ENCODE measurements around the gene TLE4.
"Not testable (repeated sequence)": the region's sequence is repeated elsewhere in the genome, so short reads cannot be mapped to it uniquely, and the experiment has no call there.

TLE4 gene

DNA sequence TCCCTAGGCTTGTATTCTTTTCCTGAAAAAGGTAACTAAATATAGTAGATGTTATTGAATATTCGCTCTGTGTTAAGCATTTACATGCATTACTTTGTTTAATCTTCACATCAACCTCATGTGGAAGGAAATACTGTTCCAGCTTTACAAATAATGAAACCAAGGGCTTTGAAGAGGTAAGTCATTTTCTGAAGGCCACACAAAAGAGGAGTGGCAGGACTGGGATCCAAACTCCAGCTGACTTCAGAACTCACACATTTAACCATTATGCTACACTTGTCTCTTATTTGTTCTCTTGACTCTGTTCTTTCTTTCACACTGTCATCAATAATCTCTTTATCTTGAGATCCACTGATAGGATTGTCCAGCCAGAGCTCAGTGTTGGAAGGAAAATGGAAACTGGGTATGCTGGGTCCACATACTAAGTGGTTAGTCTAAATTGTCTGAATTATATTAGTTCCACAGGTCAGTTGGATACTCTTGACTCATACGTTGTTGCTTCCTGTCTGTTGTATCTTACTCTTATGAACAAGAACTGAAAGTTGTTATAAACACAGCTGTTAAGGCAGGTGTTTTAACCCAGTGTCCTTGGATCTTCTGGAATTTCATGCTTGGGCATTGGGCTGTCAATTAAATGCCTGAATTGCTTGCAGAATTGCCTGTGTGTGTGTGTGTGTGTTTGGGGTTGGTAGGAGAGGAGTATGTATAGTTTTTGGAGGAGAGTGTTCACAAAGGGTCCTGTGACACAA, 65.6 kb downstream of the TLE4 start:
- no peak for DNase-seq (ENCODE audit: low read depth)

DNA sequence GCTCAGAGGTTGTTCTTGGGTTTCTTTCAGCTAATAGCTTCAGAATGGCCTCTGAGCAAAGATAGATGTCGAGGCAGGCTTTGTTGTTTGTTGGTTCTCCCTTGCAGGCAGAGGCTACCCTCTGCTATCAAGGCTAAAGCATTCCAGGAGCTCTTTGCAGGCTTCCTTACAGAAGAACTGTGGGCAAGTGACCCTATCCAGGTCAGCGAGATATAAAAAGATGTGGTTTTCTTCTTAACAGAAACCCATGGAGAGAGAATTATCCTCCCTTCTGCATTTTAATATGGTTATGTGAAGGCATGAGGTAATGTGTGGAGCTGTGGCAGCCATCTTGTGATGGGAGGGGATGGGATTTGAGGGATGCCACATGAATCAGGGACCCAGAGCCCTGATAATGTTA, 67.0 kb downstream of the TLE4 start:
- DNase-seq (ENCODE audit: low read depth): no peak

DNA sequence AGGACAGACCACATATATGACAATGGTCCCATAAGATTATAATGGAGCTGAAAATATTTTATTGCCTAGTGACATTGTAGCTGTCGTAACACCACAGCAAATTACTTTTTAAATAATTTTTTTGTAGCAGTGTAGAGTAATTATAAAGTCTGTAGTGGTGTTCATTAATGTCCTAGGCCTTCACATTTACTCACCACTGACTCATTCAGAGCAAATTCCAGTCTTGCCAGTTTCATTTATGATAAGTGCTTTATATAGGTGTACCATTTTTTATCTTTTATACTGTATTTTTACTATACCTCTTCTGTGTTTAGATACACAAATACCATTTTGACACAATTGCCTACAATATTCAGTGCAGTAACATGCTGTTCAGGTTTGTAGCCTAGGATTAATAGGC, 67.6 kb downstream of the TLE4 start:
- DNase-seq (ENCODE audit: low read depth): no peak

DNA sequence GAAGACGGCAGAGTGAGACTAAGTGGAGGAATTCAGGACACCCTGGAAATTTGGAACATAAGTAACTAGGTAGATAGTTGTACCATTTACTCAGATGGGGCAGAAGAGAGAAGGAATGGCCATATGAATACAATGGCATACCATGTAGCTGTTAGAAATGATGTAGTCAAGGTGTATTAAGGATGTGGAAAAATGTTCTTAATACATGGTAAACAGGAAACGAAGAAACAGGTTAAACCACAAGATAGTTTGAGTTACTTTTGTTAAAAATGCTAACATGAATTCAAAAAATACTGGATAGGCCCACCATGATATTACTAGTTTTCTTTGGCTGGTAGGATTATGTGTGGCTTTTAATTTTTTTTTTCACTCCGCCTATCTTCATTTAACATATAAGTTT, 68.3 kb downstream of the TLE4 start:
- DNase-seq (ENCODE audit: low read depth): not testable (repeated sequence)

DNA sequence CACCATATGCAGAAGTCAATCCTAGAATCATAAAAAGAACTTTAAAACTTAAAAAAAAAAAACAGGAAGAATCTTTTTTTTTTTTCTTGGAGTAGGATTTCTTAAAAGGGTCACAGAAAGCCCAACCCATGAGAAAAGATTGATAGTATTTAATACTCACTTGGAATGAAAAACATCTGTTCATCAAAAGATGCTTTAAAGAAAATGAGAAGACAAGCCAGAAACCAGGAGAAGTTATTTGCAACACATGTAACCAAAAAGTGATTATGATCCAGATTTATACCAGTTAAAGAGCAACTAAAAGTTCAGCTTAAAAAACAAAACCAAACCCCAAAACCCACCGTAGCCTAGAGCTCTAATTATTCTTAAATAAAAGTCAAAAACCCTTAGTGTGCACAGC, 69.3 kb downstream of the TLE4 start:
- DNase-seq (ENCODE audit: low read depth): no peak

DNA sequence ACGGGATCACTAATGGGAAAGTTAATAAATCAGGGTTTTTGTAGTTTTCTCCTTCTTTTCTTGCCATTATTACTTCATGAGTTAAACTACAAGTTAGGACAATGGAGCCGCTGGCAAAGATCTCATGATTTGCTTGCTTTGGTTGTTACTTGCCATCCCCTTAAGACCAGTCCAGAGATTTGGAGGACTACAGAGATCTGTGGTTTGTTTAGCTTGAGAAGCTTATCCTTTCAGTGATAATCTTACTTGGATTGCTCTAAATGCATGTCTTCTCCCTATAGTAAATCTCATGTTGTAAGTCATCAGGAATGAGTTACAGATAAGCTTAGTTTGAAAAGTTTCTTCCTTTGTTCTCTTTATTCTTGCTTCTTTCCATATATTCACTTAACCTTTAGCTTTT, 70.9 kb downstream of the TLE4 start:
- no peak for DNase-seq (ENCODE audit: low read depth)

DNA sequence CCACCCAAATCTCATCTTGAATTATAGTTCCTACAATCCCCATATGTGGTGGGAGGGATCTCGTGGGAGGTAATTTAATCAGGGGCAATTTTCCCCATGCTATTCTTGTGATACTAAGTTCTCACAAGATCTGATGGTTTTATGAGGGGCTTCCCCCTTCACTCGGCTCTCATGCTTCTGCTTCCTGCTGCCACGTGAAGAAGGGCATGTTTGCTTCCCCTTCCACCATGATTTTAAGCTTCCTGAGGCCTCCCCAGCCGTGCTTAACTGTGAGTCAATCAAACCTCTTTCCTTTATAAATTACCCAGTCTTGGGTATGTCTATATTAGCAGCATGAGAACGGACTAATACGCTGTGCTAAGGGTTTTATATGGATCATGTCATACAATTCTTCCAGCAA, 72.3 kb downstream of the TLE4 start:
- DNase-seq (ENCODE audit: low read depth): no peak

DNA sequence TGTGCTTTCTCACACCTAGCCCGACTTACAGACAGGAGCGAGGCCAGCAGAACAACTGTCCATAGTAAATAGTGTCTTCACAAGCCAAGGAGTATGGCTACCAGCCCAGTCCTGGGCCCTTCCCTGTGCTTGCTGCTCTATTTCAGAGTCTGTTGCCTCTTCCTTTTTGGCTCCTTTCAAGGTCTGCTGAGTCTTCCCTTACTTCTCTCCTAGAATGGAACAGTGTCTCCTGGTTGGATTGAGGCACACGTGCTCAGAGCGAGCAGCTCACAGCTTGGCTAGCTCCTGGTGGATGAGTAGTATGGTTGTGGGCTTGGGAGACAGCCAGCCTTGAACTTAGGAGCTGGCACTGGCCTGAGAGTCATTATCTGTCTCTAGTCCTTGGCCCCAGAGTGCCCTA, 72.8 kb downstream of the TLE4 start:
- no peak for DNase-seq (ENCODE audit: low read depth)

DNA sequence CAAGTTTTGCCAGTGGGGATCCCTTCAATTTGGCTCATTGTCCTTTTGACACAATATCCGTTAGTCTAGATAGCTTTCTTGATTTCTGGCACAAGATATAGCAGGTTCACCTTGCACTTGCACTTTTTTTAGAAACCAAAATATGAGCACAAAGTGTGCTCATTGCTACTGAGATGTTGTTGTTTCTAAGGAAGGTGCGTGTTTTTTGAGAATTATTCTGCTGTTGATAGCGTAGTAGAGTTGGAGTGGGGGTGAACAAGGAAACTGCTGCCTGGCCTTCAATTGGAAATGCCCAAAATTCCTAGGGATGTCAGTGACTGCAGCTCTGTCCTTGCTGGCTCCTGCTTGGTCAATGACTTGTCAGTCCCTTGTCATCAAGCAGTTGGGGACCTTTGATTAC, 73.3 kb downstream of the TLE4 start:
- no peak for DNase-seq (ENCODE audit: low read depth)

DNA sequence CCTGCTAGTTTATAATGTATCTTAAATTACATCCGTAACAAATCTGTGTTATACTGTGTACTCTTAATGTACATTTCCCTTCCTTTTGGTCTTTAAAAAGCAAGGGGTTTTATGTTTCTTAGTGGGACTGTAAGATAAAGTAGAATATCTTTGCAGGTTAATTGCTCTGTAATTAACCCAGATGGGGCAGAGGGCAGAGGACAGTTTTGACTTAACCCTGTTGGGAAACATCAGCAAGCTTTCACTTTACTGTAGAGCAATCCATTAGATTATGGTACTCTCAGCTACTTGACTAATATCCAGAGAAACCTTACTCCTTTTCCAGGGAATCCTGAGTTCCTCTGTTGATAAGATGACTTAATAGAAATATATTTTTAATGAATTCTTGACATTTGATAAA, 74.3 kb downstream of the TLE4 start:
- no peak for DNase-seq (ENCODE audit: low read depth)

DNA sequence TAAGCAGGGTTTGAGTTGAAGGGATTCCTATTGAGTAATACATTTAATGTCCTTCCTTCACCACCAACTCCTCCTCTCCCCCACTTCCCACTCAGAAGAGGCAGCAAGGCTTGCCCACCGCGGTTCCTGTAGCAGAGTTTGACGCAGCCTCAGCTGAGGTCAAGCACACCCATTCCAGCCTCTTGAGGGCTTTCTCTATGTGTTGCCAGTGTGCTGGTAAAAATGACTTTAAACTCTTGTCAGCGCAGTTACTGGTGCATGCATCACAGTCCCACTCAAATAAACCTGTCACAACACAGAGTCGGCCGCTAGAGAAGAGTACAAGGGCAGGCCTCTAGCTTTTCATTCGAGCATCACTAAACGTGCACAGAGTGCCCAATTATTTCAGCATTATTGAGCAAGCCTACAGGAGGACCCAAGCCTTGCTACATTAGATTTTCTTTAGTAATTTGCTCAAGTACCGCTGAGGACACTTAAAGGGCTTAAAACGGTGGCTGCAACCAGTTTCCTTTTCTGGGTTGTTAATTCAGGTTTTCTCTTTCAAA, 79.6 kb downstream of the TLE4 start:
- DNase-seq (ENCODE audit: low read depth): no peak

DNA sequence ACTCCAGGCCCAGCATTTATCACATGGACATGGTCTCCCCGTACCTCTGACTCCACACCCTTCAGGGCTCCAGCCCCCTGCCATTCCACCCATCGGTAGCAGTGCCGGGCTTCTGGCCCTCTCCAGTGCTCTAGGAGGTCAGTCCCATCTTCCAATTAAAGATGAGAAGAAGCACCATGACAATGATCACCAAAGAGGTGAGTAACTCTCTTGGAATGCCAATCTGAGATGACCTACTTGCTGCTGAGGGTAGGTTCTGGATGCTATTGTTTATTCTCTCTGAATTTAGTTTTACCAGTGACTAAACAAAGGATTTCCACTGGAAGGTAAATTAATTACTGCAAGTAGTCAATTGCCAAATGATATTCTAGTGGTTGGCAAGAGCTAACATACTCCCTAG, 80.8 kb downstream of the TLE4 start:
- DNase-seq (ENCODE audit: low read depth): no peak

DNA sequence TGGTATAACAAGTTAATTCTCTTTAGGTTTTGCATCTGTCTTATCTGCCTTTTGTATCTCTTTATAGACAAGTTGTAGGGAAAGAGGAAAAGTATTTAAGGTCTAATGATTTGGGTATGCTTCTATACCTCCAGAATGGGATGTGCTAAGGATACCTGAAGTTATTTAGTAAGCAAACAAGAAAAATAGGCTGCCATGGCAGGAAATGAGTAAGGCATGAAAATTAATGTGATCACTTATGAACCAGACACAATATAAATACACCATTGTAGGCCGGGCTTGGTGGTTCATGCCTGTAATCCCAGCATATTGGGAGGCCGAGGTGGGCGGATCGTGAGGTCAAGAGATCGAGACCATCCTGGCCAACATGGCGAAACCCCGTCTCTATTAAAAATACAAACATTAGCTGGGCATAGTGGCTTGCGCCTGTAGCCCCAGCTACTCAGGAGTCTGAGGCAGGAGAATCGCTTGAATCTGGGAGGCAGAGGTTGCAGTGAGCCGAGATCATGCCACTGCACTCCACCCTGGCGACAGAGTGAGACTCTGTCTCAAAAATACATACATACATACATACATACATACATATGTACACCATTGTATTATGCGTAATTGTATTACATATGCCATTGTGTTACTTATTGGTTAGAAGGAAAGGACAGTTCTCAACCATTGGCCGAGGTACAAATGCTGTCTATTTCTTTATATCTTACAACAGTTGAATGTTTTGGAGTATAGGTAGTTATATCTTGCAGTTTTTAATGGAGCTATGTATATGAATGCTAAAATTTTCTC, 83.0 kb downstream of the TLE4 start:
- DNase-seq (ENCODE audit: low read depth): not testable (repeated sequence)

DNA sequence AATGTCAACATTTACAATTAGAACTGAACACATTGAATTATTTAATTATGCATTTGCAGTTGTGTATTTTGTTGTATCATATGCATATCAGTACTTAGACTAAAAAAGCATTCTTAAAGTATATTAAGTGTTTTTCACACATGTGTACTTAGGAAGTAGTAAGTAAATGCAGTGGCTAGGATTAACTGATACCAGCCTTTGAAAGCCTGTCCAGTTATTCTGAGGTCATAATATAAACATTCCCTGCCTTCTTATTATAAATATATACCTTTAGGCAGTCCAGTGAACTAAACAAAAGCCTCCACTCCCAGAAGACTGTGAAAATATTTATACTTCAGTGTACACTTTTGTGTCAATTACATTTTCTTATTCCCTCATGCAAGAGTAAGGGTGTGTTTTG, 83.8 kb downstream of the TLE4 start:
- DNase-seq (ENCODE audit: low read depth): no peak

DNA sequence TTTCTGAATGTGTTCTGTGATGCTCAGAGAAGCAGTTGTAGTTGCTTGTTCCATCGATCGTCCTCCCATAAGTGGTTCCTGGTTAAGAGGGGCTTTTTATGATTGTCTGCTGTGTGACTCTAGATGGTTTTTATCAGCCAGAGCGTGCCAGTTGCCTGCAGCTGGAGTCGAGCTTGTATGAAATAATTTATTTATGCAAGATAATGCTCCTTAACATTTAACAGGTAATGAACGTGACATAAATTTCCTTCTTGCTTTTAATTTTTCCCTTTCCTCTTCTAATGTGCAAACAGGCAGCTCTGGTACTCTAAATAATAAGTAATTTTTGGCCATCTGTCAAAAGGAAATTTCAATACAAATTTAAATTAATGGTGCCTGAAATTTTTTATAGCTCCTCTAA, 84.4 kb downstream of the TLE4 start:
- no peak for DNase-seq (ENCODE audit: low read depth)

DNA sequence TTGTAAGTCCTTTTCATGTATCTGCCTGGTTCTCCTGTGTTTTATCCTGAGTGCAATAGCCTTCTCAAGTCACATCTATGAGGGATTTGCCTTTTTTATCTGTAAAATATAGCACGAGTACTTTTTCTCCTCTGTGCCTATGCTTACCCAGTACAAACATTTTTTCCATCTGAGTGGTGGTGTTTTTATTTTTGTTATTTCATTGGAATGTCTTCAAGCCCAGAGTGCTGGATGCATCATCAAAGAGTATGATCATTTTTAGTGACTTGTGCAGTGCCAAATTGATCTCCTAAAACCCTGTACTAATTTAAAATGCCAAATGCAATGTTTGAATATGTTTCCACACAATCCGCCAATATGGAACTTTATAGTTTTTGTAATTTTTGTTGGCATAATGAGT, 86.1 kb downstream of the TLE4 start:
- DNase-seq (ENCODE audit: low read depth): no peak

DNA sequence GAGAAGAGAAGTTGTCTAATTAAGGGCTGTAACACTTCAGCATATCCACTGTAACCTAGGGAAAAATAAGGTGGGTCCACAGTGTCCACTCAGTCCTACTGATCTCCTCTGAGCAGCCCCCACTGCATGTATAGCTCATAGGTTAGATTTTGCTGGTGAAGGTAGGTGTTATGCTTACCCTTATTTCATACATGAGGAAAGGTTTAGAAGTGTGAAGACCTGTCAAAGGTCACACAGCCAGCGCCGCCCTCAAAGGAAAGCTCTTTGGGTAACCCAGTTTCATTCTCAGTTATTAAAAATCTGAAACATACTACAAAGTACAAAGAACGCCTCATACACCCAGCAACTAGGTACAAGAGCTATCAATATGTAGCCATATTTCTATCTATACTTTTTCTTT, 87.2 kb downstream of the TLE4 start:
- DNase-seq (ENCODE audit: low read depth): no peak

DNA sequence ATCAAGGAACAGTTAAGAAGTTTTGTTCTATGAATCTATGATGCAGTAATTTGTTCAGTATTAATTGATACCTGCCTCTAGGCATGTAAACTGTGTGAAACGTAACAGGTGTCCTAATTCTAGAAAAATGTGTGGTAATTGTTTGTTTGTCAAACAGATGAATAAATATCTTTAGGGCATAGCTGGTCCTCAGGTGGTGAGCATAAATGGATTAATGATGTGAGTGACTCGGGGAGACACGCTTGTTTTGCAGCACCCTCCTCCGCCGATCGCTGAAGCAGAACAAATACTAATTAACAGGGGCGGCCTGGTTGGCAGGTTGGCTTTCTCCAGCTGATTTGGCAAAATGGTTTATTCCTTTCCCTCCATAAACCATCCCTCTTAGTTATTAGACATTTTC, 88.8 kb downstream of the TLE4 start:
- DNase-seq (ENCODE audit: low read depth): no peak

DNA sequence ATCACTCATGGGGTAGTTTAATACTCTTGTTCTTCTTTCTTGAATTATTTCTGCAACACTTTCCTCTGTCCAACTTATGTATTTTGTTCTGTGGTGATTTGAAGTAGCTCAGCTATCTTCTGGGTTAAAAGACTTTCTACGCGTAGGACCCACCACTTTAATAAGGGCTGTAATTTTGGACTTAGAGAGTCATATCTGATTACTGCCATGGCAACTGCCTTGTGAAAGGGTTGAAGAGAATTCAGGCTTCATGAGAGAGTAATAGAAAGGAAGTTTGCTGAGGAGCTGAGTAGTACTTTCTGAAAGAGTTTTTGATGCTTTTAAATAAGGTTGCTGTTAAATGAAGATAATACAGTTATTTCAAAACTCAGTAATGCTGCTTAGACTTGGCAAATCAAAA, 89.5 kb downstream of the TLE4 start:
- DNase-seq (ENCODE audit: low read depth): no peak

DNA sequence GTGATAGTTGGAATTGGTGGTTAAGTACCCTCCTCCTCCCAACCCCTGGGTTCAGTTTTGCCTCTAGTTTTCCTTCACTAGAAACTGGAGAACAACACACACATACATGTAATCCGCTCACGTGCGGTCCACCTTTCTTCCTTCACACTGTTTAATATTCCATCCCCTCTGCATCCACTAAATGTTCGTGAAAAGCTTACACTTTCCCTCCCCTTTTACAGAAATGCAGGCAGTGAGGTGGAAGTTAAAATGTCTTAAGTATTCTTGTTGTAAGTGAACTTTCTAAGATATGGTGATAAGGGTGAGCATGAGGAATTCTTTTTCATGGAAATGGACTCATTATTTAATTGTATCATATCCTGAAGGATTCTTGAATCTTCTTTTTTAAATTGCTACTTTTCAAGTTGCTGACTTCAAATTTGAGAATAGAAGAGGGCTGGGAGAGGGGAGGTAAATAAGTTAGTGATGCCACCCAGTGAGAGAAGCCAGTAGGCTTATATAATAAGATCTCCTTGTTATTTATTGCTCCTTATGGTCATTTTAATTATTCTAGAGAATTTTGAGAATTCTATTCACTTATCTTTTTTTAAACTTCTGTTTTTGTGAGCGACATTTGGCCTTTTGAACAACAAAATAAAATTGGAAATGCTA, 90.2 kb downstream of the TLE4 start:
- DNase-seq (ENCODE audit: low read depth): no peak

DNA sequence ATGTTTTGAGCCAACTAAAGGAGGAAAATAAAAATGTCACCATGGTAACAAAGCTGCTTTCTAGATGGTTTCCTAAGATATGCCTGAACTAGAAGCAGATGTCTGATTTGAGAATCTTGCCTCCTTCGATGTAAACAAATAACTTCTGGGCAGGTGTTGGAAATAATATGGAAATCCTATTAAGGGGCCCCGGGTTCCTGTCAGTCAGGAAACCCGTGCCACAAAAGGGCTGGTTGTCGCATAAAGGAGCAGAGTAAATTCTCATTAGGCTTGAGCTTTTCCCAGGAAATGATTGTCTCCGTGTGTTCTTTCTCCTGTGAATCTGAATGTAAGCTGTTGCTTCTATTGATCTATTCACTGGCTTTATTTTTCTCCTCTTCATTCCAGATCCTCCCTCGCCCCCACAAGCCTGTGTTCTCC, 90.8 kb downstream of the TLE4 start:
- no peak for DNase-seq (ENCODE audit: low read depth)

DNA sequence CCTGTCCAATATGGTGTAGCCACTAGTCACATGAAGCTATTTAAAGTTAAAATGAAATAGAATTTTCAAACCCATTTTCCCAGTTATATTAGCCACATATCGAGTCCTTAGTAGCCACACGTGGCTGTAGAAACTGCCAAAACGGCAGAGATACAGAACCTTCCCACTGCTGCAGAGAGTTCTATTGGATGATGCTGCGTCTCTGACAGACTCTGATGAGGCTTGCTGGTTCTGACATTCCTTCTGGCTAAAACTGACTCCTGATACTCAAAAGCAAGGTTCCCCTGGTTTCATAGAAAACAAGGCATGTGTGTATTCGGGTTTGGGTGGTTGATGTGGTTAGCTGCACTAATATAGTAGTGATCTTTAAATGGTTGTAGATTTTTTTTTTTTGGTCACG, 91.5 kb downstream of the TLE4 start:
- DNase-seq (ENCODE audit: low read depth): no peak

DNA sequence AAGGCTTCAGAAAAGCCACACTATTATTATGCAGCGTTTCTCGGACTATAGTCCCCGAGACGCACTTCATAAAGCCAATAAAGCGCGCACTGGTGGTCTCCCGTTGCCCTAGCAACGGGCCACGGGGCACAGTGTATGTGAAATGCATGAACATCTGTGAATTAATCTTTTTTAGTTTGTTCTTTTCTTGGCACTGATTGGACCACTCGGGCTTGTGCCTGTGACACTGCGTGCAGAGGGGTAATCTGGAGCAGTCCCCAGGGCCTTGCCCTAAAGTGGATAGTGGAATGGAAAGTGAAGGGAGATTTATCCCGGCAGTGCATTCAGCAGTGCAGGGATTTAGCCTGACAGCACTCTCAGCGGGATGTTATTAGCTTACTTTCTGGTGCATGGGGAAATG, 92.1 kb downstream of the TLE4 start:
- no peak for DNase-seq (ENCODE audit: low read depth)

Data from non-pigmented ciliary epithelial cell (primary cell).